Prostate gland (tissue), 2 donors: Measurements from ENCODE around the gene ZFP36L1. TPM values are rescaled to one million over a fixed set of nuclear protein-coding genes. Genes with fewer than 3 reads are reported as not detected.

ENCODE experiments used
- DNase-seq: peaks from one replicate; pipeline ENCODE4 v3.0.0-alpha.2; 2019; ENCODE audit warnings: low spot score
- H3K27ac ChIP-seq, 2 donors: fragments of 200-600 bp; sonication (generic); 2 replicates each; pipeline ENCODE4 v1.5.1; 2017 to 2019
- H3K27me3 ChIP-seq: fragments of 200-600 bp; sonication (generic); replicated peaks from 2 replicates; pipeline ENCODE4 v1.5.1; 2019; ENCODE audit not compliant: insufficient read depth
- H3K36me3 ChIP-seq, 2 donors: fragments of 200-600 bp; sonication (generic); 1 replicate in 1 of 2; 2 replicates in 1 of 2; pipeline versions ENCODE4 v1.5.1 to v1.8.1; 2017 to 2019
- H3K4me1 ChIP-seq: fragments of 200-600 bp; sonication (generic); replicated peaks from 2 replicates; pipeline ENCODE4 v1.5.1; 2019
- H3K4me3 ChIP-seq, 2 donors: fragments of 200-600 bp; sonication (generic); 2 replicates each; pipeline ENCODE4 v1.5.1; 2017 to 2019
- H3K9me3 ChIP-seq: fragments of 200-600 bp; sonication (generic); 2 replicates; pipeline ENCODE4 v1.5.1; 2017
- POLR2A ChIP-seq: fragments of 450-650 bp; IDR thresholded peaks from one replicate; pipeline ENCODE4 v1.6.1; 2016; ENCODE audit warnings: antibody characterized with exemption, mild to moderate bottlenecking
- POLR2AphosphoS5 ChIP-seq: sonication (generic); formaldehyde crosslinking; IDR thresholded peaks from one replicate; pipeline ENCODE4 v1.6.1; 2017; ENCODE audit warnings: antibody characterized with exemption
- WGBS: methylation state at CpG from one replicate; pipeline ENCODE4 v1.1.5; 2018; 5-methylcytosine and 5-hydroxymethylcytosine counted together
- intact Hi-C: fragments of 100-400 bp; cut with DNase I; formaldehyde crosslinking; loops from one replicate; pipeline ENCODE4 v1.14.2; 2022
- total RNA-seq, 2 donors: library from RNA; depleted of rRNA; stranded (reverse); fragments of >200 nt; gene quantifications; one replicate each; pipeline ENCODE4 v1.1.0, GENCODE V29; 2016
- TF ChIP-seq, protein P1 (sequence below), 4 experiments: fragments of 200-600 bp in 2 of 4; fragments of 450-650 bp in 2 of 4; sonication (generic) in 2 of 4; IDR thresholded peaks; 1 replicate in 3 of 4; 2 replicates in 1 of 4; pipeline ENCODE4 v1.5.1; 2016 to 2019; ENCODE audit warnings: antibody characterized with exemption in 4 of 4, mild to moderate bottlenecking in 2 of 4, moderate library complexity in 2 of 4

Gene ZFP36L1
- total RNA-seq, 2 donors from 2014 or later, result 359 to 556 TPM

GRCh38 chr14:68836082-68836481 lies 43.2 kb upstream of the ZFP36L1 start:
- Histone ChIP-seq H3K4me1 (no peaks in the 10 kb centered on the region), H3K27ac (no peak overlapping the region), H3K36me3 (no peaks in the 10 kb centered on the region), H3K9me3 (no peaks in the 10 kb centered on the region), H3K4me3 (no peak overlapping the region), H3K27me3 (no peaks in the 10 kb centered on the region)
- 36% methylated on average over 1 of the region's 1 CpG for WGBS
- intact Hi-C loops, result no loop called here
- DNase-seq, result no peak
- TF ChIP-seq POLR2AphosphoS5 (no peak), POLR2A (no peak)
- TF ChIP-seq, protein P1, sequence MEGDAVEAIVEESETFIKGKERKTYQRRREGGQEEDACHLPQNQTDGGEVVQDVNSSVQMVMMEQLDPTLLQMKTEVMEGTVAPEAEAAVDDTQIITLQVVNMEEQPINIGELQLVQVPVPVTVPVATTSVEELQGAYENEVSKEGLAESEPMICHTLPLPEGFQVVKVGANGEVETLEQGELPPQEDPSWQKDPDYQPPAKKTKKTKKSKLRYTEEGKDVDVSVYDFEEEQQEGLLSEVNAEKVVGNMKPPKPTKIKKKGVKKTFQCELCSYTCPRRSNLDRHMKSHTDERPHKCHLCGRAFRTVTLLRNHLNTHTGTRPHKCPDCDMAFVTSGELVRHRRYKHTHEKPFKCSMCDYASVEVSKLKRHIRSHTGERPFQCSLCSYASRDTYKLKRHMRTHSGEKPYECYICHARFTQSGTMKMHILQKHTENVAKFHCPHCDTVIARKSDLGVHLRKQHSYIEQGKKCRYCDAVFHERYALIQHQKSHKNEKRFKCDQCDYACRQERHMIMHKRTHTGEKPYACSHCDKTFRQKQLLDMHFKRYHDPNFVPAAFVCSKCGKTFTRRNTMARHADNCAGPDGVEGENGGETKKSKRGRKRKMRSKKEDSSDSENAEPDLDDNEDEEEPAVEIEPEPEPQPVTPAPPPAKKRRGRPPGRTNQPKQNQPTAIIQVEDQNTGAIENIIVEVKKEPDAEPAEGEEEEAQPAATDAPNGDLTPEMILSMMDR (IDR thresholded peaks at IDR 0.05), result no peak

- Histone ChIP-seq H3K4me1 (no peaks in the 10 kb centered on the region), H3K9me3 (no peaks in the 10 kb centered on the region), H3K4me3 (no peak overlapping the region), H3K27ac (no peak overlapping the region), H3K36me3 (no peaks in the 10 kb centered on the region), H3K27me3 (no peaks in the 10 kb centered on the region)
- 81% methylated on average over 6 of the region's 6 CpGs for WGBS
- DNase-seq, result no peak
- TF ChIP-seq POLR2AphosphoS5 (no peak), POLR2A (no peak)
- TF ChIP-seq, protein P1 (IDR thresholded peaks at IDR 0.05), result no peak
- intact Hi-C loops, result no loop called here
Observed at GRCh38 chr14:68834816-68835215, 41.9 kb upstream of the ZFP36L1 start.

- H3K9me3 ChIP-seq, result no peaks in the 10 kb centered on the region
- no peaks in the 10 kb centered on the region for H3K36me3 ChIP-seq
- no peaks in the 10 kb centered on the region for H3K4me1 ChIP-seq
- no peak overlapping the region for H3K27ac ChIP-seq
- no peak for DNase-seq
- no peaks in the 10 kb centered on the region for H3K27me3 ChIP-seq
- no peak overlapping the region for H3K4me3 ChIP-seq
- intact Hi-C loops, result loop anchor here (10.0 kb wide), 1 partner anchor 984 kb away; no protein-coding TSS in a partner anchor
- TF ChIP-seq POLR2A, result no peak
- TF ChIP-seq POLR2AphosphoS5, result no peak
- TF ChIP-seq, protein P1 (IDR thresholded peaks at IDR 0.05), result no peak
Observed at GRCh38 chr14:68828698-68829097, 35.8 kb upstream of the ZFP36L1 start.

GRCh38 chr14:68825729-68826128 lies 32.9 kb upstream of the ZFP36L1 start:
- no peak overlapping the region for H3K4me3 ChIP-seq
- TF ChIP-seq, protein P1 (IDR thresholded peaks at IDR 0.05), result no peak
- TF ChIP-seq POLR2AphosphoS5 (no peak), POLR2A (no peak)
- 87% methylated on average over 3 of the region's 3 CpGs for WGBS
- no peaks in the 10 kb centered on the region for H3K27me3 ChIP-seq
- intact Hi-C loops, result loop anchor here (10.0 kb wide), 1 partner anchor 981 kb away; no protein-coding TSS in a partner anchor
- H3K36me3 ChIP-seq, result no peaks in the 10 kb centered on the region
- H3K4me1 ChIP-seq, result no peaks in the 10 kb centered on the region
- H3K9me3 ChIP-seq, result no peaks in the 10 kb centered on the region
- no peak overlapping the region for H3K27ac ChIP-seq
- DNase-seq, result no peak

DNA sequence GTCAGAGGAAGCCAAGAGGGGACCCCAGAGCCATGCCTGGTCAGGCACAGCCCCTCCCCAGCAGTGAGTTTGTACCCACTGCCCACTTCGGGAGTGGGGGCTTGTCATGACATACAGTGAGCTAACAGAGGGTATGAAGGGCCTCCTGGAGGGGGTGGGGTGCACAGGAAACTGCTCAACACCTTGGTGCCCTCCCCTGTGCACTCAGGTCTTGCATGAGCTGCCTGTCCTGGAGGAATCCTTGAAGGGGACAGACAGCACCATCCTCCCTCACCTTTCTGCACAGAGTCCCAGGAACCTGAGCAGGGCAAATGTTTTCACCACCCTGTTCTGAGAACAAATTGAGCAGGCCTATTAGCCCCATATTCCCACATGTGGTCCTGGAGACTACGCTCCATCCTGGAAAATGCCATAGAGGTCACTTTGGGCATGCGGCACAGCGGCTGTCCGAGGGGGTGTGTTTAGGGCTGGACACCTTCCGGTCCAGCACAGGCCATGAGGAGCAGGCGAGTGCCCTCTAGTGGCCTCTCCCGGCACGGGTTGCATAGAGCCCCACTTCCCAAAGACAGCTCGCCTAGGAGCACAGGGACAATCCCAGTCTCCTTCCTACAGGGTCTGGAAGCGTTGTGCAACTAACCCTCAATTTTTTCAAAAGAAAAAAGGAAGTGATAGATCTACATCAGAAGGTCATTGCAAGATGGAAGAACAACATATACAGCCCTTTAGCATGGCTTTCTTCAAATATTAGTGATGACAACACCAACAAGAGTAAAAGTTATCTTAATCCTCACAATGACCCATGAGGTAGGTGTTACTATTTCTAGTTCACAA lies 31.9 kb upstream of the ZFP36L1 start:
- Histone ChIP-seq H3K4me3 (no peak overlapping the region), H3K27me3 (no peaks in the 10 kb centered on the region), H3K36me3 (no peaks in the 10 kb centered on the region), H3K9me3 (no peaks in the 10 kb centered on the region), H3K27ac (no peak overlapping the region), H3K4me1 (peaks cover 1% of the 10 kb centered on the region)
- DNase-seq, result peak; percentile 35
- intact Hi-C loops, result loop anchor here (10.0 kb wide), 1 partner anchor 980 kb away; no protein-coding TSS in a partner anchor
- TF ChIP-seq POLR2AphosphoS5 (no peak), POLR2A (no peak)
- TF ChIP-seq, protein P1 (IDR thresholded peaks at IDR 0.05), result peak in 3 of 4 experiments; percentile 58 to 67 (median 64)
- WGBS, result 48% methylated on average over 11 of the region's 11 CpGs
